Ascending aorta (tissue), 2 donors: ENCODE data around the gene TUB. TPM values are rescaled to one million over a fixed set of nuclear protein-coding genes. Genes with fewer than 3 reads are reported as not detected.

ENCODE experiments used
- DNase-seq, 2 donors: peaks; one replicate each; pipeline ENCODE4 v3.0.0-alpha.2; 2019; ENCODE audit warnings: low spot score in 2 of 2
- H3K27ac ChIP-seq, 2 donors: fragments of 200-600 bp; sonication (generic); one replicate each; pipeline ENCODE4 v1.5.1; 2016 to 2017; ENCODE audit warnings: mild to moderate bottlenecking in 1 of 2
- H3K27me3 ChIP-seq: fragments of 200-600 bp; sonication (generic); one replicate; pipeline ENCODE4 v1.5.1; 2017
- H3K36me3 ChIP-seq, 2 donors: fragments of 200-600 bp; sonication (generic); one replicate each; pipeline ENCODE4 v1.5.1; 2016
- H3K4me1 ChIP-seq, 2 donors: fragments of 200-600 bp; sonication (generic); one replicate each; pipeline ENCODE4 v1.5.1; 2016 to 2017; ENCODE audit warnings: mild to moderate bottlenecking in 1 of 2
- H3K4me3 ChIP-seq, 2 donors: fragments of 200-600 bp; sonication (generic); one replicate each; pipeline ENCODE4 v1.5.1; 2016 to 2017; ENCODE audit warnings: mild to moderate bottlenecking in 1 of 2
- H3K9me3 ChIP-seq, 2 donors: fragments of 200-600 bp; sonication (generic); one replicate each; pipeline ENCODE4 v1.5.1; 2016
- intact Hi-C: fragments of 100-400 bp; cut with DNase I; formaldehyde crosslinking; loops from one replicate; pipeline ENCODE4 v1.15.1; 2023
- total RNA-seq: library from RNA; depleted of rRNA; stranded (reverse); fragments of >200 nt; gene quantifications from one replicate; pipeline ENCODE4 v1.1.0, GENCODE V29; 2016
- TF ChIP-seq, protein P1 (sequence below), 3 experiments: fragments of 200-600 bp in 2 of 3; fragments of 450-650 bp in 1 of 3; sonication (generic) in 2 of 3; IDR thresholded peaks; one replicate each; pipeline ENCODE4 v1.5.1; 2016 to 2019; ENCODE audit warnings: antibody characterized with exemption in 3 of 3, mild to moderate bottlenecking in 1 of 3, moderate library complexity in 1 of 3

TUB gene
- total RNA-seq, 1 donor from 2014 or later, result 12.9 TPM

DNA sequence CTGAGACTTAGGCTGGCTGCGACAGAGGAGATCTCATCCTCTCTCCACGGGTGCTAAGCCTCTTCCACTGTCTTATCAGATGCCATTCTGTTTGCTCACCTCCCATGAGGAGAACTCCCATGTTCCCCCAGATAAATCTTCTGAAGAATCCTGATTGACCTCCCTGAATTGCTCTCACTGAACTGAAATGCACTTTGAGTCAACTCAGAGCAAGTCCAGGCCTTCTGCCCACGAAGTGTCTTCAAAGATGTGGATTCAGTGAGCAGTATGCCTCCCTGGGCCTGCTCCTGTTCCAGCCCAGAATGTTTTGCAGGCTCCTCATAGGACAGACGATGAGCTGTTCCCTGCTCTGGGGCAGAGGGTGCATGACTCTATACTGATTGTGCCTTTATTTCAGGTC is 17.4 kb downstream of the TUB start:
- H3K9me3 ChIP-seq, result no peaks in the 10 kb centered on the region
- peaks cover 26 to 74% of the 10 kb centered on the region in 2 donors for H3K36me3 ChIP-seq
- intact Hi-C loops, result loop anchor here (2.0 kb wide), 3 partner anchors 66 to 206 kb away; no protein-coding TSS in a partner anchor
- TF ChIP-seq, protein P1, sequence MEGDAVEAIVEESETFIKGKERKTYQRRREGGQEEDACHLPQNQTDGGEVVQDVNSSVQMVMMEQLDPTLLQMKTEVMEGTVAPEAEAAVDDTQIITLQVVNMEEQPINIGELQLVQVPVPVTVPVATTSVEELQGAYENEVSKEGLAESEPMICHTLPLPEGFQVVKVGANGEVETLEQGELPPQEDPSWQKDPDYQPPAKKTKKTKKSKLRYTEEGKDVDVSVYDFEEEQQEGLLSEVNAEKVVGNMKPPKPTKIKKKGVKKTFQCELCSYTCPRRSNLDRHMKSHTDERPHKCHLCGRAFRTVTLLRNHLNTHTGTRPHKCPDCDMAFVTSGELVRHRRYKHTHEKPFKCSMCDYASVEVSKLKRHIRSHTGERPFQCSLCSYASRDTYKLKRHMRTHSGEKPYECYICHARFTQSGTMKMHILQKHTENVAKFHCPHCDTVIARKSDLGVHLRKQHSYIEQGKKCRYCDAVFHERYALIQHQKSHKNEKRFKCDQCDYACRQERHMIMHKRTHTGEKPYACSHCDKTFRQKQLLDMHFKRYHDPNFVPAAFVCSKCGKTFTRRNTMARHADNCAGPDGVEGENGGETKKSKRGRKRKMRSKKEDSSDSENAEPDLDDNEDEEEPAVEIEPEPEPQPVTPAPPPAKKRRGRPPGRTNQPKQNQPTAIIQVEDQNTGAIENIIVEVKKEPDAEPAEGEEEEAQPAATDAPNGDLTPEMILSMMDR (IDR thresholded peaks at IDR 0.05), result no peak
- no peak overlapping the region for H3K4me3 ChIP-seq
- no peak for DNase-seq
- no peak overlapping the region for H3K27ac ChIP-seq
- no peaks in the 10 kb centered on the region for H3K4me1 ChIP-seq
- H3K27me3 ChIP-seq, result no peaks in the 10 kb centered on the region

DNA sequence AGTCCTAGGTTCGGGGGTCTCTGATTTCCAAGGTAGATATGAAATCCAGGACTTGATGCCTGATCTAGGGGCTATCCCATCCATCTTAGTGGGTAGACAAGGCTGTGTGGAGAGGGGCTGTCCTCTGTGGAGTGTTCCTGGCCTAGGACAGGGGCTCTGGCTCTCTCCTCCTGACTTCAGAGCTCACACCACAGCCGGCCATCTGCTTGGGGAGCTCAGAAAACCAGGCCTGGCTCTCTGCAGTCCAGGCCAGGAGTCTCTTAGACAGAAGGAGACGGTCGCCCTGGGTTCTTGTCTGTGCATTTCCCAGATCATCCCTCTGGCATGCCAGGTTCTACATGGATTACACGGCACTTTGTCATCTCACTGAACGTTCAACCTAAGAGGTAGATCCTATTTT is 17.9 kb downstream of the TUB start:
- H3K36me3 ChIP-seq, result peaks cover 25 to 75% of the 10 kb centered on the region in 2 donors

DNA sequence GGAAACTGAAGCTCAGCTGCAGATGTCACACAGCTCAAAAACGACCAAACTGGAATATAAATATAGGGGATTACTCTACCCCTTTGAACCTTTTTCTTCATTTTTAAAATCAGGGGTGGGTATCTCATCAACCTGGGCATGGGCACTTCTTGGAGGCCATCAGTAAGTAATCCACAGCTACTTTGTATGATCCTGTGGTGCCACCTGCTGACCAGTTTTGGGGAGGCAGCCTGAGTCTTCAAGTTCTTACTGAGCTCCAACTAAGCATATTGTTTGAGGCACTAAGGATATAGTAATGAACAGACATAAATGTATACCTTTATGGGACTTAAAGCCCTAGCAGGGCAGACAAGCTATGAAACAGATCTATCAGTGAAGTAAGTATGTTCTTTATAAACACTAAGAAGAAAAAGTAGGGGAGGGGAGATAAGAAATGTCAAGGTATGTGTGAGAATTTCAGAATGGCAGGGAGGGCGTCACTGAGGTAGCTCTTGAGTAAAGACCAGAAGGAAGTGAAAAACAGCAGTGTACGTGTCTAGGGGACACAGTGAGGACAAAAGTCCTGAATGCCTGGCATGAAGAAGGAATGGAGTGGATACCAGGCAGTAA is 18.4 kb downstream of the TUB start:
- TF ChIP-seq, protein P1 (IDR thresholded peaks at IDR 0.05), result peak; percentile 59 to 77 (median 65)
- Histone ChIP-seq H3K4me1 (no peaks in the 10 kb centered on the region), H3K27me3 (no peaks in the 10 kb centered on the region), H3K4me3 (no peak overlapping the region), H3K27ac (no peak overlapping the region), H3K36me3 (peaks cover 22 to 75% of the 10 kb centered on the region in 2 donors), H3K9me3 (no peaks in the 10 kb centered on the region)
- intact Hi-C loops, result loop anchor here (2.0 kb wide), 3 partner anchors 67 to 207 kb away; no protein-coding TSS in a partner anchor
- DNase-seq, result peak in 1 of 2 donors; percentile 86

More for the DNA sequence above, 17.9 kb downstream of the TUB start:
- Histone ChIP-seq H3K4me3 (no peak overlapping the region), H3K9me3 (no peaks in the 10 kb centered on the region), H3K27ac (no peak overlapping the region), H3K27me3 (no peaks in the 10 kb centered on the region), H3K4me1 (no peaks in the 10 kb centered on the region)
- DNase-seq, result no peak
- intact Hi-C loops, result loop anchor here (2.0 kb wide), 3 partner anchors 66 to 206 kb away; no protein-coding TSS in a partner anchor
- TF ChIP-seq, protein P1 (IDR thresholded peaks at IDR 0.05), result no peak

DNA sequence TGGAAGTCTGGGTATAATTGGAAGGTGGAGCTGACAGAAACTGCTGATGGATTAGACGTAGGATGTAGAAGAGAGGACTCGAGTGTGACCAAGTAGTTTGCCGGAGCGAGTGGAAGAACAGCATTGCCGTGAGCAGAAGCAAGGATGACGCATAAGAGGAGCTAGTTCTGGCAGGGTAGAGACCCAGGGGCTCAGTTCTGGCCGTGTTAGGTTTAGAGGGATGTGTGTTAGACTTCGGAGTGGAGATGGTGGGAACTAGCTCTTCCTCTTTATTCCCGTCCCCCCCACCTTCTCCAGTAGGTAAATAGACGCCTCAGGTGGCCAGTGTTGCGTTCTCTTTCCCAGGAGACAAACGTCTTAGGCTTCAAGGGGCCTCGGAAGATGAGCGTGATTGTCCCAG is 19.1 kb downstream of the TUB start:
- no peaks in the 10 kb centered on the region for H3K9me3 ChIP-seq
- no peaks in the 10 kb centered on the region for H3K27me3 ChIP-seq
- no peak overlapping the region for H3K4me3 ChIP-seq
- intact Hi-C loops, result no loop called here
- no peak for DNase-seq
- TF ChIP-seq, protein P1 (IDR thresholded peaks at IDR 0.05), result no peak
- no peaks in the 10 kb centered on the region for H3K4me1 ChIP-seq
- H3K36me3 ChIP-seq, result peaks cover 22 to 73% of the 10 kb centered on the region in 2 donors
- H3K27ac ChIP-seq, result no peak overlapping the region

DNA sequence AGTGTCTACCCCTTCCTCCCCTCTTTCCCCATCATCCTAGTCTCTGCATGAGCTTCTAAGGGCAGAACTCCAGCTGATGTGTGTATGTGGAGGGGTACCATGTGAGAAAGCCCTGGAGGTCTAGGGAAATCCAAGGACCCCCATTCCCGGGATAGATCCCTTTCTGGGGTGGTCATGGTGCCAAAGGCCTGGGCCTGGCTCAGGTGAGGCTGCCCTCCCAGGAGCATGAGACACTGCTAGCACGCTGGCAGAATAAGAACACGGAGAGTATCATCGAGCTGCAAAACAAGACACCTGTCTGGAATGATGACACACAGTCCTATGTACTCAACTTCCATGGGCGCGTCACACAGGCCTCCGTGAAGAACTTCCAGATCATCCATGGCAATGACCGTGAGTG is 19.6 kb downstream of the TUB start:
- peaks cover 22 to 73% of the 10 kb centered on the region in 2 donors for H3K36me3 ChIP-seq

More for the DNA sequence above, 19.6 kb downstream of the TUB start:
- H3K9me3 ChIP-seq, result no peaks in the 10 kb centered on the region
- H3K27me3 ChIP-seq, result no peaks in the 10 kb centered on the region
- intact Hi-C loops, result no loop called here
- TF ChIP-seq, protein P1 (IDR thresholded peaks at IDR 0.05), result no peak
- no peak for DNase-seq
- no peaks in the 10 kb centered on the region for H3K4me1 ChIP-seq
- no peak overlapping the region for H3K27ac ChIP-seq
- no peak overlapping the region for H3K4me3 ChIP-seq
